COLO668 (cell line): ENCODE data around the gene HOMER3.
"Not testable (repeated sequence)": the region's sequence is repeated elsewhere in the genome, so short reads cannot be mapped to it uniquely, and the experiment has no call there.

Experiments
- DNase-seq: peaks from one replicate; lab custom pipeline; 2025; ENCODE audit not compliant: unreplicated experiment; lab: John Stamatoyannopoulos, UW

Gene HOMER3

DNA sequence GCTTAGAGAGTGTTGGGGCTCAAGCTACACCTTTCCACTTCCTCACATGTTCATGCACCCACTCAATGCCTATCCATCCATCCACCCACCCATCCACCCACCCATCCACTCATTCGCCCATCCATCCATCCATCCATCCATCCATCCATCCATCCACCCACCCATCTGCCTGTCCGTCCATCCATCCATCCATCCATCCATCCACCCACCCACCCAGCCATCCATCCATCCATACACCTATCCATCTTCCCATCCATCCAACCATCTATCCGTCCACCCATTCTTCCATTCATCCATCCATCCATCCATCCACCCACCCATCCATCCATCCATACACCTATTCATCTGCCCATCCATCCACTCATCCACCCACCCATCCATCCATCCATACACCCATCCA, 13.1 kb upstream of the HOMER3 start:
- DNase-seq: no peak

DNA sequence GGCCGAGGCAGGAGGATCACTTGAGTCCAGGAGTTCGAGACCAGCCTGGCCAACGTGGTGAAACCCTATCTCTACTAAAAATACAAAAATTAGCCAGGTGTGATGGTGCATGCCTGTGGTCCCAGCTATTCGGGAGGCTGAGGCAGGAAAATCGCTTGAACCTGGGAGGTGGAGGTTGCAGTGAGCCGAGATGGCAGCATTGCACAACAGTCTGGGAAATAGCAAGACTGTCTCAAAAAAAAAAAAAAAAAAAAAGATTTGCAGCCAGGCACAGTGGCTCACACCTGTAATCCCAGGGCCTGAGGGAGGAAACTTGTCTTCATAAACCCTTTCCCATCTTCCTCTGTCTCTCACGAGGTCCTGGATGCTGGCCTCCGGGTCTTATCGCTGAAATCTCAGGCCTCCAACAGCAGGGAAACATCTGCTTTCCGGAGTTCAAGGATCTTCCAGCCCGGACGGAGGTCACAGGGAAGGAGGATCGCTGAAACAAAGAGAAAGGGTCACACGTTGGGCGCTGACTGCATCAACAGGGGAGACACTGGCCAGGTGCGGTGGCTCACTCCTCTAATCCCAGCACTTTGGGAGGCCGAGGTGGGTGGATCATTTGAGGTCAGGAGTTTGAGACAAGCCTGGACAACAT, 11.5 kb upstream of the HOMER3 start:
- not testable (repeated sequence) for DNase-seq

- no peak for DNase-seq
These were observed 10.8 kb upstream of the HOMER3 start for GRCh38 chr19:18951721-18952281.

DNA sequence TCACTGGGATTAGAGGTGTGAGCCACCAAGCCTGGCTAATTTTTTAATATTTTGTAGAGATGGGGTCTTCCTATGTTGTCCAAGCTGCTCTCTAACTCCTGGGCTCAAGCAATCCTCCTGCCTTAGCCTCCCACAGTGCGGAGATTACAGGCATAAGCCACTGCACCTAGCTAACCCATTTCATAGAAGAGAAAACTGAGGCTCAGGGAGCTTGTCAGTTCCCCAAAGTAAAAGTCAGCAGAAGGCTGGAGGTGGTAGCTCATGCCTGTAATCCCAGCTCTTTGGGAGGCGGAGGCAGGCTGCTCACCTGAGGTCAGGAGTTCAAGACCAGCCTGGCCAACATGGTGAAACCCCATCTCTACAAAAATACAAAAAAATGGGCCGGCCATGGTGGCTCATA, 8.8 kb upstream of the HOMER3 start:
- no peak for DNase-seq

DNA sequence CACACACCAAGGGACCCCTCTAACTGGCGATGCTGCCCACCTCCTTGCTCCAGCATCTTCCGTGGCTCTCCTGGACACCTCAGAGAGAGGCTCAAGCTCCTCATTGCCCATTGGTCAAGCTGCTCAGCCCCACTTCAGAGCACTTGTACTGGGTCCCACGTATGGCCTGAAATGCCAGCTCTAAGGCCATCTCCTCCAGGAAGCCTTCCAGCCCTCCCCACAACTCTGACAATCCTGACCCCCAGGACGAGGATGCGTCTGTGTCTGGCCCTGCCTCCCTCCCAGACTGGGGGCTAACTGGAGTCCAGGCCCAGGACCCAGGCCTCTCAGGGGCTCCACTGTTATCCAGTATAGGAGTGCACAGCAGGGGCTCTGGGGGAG, 7.9 kb upstream of the HOMER3 start:
- DNase-seq: no peak

DNA sequence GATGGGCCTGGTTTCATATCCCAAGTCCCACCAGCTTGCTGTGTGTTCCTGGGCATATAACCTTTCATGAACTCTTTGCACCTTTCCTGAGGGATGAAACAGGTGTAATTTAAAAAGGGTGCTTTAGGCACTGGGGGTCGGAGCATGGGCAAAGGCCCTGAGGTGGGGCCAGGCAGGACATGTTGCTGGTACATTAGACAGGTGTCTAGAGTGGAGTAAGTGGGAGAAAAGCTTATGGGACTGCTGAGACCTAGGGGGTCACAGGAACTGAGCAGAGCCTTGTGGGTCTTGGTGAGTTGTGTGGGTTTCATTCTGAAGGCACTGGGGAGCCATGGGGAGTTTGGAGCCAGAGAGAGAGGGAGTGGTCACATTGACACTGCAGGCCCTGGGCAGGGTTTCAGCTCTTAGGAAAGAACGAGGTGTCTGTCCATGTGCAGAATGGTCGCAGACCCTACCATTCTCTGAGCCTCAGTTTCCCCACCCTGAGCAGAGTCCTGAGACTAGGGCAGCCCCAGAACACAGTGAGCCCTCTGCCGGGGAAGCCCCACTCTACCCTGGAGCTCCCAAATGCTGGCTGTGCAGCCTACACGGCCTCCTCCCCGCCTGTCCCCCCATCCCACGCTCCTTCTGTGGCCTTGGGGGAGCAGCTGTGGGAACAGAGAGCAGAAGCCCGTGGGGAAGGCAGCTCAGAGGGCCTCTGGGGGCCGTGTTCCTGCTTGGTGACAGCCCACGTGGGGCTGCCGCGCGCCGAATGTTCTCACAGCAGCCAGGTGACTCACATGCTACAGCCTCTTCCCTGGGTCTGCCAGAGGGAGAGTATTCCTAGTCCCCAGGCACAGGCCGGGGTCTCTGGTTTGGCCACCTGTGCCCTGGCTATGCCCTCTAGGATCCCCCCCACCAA, 7.3 kb upstream of the HOMER3 start:
- DNase-seq: no peak

- no peak for DNase-seq
These were observed 5.9 kb upstream of the HOMER3 start for GRCh38 chr19:18946918-18947317.

DNA sequence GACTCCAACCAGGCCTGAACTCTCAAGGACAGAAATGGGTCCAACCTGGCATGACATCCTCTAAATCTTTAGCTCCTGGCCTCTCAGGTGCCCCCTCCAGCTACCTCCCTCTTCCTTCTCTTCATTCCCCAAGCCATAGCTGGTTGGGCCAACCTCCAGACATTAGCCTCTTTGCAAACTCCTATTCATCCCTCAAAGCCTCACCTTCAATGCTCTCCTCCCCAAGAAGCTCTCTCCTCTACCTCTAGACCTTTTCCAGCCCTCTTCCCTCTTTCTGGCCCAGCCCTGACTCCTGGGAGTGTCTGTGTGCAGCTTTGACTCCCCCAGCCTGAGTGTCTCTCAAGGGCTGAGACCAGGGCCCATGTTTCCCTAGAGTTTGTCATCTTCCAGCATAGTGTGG, 5.3 kb upstream of the HOMER3 start:
- DNase-seq: no peak

DNA sequence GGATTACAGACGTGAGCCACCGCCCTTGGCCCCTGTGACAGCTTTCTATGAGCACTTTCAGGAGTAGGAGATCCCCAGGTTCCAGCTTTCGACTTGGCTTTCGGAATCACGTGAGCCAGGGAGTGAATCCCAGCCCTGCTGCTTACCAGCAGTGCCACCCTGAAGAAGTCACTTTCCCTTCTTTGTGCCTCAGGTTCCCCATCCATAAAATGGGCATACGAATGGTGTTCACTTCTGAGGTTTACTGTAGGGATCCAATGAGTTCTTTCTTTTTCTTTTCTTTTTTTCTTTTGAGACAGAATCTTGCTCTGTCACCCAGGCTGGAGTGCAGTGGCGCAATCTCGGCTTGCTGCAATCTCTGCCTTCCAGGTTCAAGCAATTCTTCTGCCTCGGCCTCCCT, 4.3 kb upstream of the HOMER3 start:
- DNase-seq: no peak

GRCh38 chr19:18943465-18943864, 2.4 kb upstream of the HOMER3 start:
- DNase-seq: no peak

- no peak for DNase-seq
These were observed 1.7 kb upstream of the HOMER3 start for GRCh38 chr19:18942692-18943091.

GRCh38 chr19:18941628-18942354, 774 bp upstream of the HOMER3 start:
- no peak for DNase-seq

DNA sequence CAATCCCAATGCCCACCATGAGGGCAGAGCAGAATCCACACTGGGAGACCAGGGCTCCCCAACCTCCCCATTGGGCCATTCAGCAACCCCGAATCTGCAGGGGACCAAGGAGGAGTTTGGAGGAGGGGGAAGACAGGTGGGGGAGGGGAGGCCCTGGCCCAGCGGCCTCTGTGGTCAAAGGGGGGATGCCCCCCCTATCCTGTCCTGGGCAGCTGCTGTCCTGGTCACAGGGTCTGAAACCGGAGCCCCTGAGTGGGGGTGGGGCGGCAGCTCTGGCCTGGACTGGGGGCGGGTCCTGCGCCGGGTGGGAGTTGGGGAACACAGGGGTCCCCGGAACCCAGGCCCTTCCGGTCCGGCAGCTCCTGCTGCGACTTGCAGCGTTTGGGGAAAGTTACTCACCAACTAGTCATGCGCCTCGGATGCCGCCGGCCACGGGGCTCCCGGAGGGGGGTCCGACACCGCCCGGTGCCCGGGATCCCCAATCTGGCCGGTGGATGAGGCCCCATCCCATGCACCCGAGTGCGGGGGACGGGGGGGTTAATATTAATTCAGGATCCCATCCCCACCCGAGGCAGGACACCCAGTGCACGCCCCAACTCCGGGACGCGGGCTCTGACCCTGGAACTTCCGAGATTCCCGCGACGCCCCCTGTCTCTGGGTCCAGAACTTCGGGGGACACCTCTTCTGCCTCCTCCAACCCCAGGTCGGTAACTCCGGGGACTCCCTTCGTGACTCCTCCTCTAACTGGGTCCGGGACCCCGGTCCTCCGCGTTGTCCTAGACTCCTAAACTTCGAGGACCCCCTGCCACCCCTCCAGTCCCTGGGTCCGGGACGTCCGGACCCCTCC, 872 bp downstream of the HOMER3 start:
- no peak for DNase-seq

- no peak for DNase-seq
These were observed 1.9 kb downstream of the HOMER3 start for GRCh38 chr19:18939163-18939562.

DNA sequence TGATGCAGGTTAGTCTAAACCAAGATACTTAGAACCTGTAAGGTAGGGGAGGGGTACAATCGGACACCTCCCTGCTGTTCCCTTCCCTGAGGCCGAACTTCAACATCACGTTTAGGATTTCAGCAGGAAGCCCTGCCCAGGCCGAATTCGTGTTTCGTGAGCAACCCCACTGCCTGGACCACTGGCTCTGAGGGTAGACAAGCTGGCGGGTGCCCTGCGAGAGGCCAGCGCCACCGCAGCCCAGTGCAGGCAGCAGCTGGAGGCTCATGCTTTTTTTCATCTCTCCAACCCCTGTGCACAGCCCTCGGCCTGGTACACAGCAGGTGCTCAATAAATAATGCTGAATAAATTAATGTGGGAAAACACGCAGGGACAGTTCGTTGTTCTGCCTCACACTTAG, 7.7 kb downstream of the HOMER3 start:
- no peak for DNase-seq

DNA sequence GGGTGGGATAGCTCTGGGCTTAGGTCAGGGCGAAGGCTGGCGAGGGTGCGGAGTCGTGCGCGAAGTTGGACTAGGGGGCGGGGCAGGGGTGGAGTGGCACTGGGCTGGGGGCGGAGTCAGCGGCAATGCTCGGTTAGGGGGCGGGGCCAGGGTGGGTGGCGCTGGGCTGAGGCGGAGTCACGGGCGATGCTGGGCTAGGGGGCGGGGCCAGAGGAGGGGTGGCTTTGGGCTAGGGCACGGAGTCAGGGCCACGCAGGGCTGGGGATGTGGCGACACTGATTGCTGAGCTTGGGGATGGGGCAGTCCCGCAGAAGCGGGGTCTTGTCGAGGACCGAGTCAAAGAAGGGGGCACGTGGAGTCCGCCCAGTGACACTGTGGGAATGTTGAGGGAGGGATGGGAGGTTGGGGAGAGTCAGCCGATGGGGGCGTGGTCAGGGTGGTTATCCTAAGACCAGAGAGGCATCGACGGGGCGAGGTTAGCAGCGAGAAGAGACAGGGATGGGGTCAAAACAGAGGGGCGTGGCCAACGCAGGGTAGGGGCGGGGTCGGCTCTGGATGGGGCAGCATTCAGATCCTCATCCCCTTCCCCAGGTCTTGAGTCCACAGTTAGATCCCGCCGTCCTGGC, 8.7 kb downstream of the HOMER3 start:
- DNase-seq: peak; percentile 62

DNA sequence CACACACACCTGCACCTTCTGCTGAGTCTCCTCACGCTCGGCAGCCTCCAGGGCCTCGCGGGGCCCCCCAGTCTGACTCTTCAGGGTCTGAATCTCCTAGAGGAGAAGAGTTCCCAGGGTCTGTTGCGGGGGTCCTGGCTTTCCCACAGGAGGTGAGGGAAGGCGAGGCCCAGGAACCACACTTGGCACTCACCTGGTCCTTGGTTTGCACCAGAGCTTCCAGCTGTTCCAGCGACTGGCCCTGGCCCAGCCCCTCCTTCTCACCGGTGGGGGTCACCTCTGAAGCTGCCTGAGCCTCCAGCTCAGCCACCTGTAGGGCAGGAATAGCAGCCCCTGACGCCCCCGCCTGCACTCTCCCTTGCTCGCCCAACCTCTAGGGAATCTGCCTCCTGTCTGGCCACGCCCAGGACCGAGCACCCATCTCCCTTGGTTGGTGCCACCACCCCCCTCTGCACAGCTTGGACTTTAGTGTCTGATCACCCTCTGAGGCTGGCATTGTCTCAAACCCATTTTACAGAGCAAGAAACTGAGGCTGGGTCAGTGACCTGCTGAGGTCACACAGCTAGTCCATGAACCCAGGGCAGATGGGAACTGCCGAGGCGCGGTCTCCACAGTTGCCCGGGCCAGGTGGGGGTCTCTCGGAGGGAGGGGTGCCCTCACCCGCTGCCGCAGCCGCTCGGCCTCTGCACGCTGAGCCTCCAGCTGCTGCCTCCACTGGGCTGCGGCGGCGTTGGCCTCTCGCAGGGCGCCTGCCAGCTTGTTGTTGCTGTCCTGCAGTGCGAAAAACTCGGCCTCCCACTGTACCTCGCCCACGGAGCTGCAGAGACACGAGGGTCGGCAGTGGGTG, 9.5 kb downstream of the HOMER3 start:
- DNase-seq: no peak

GRCh38 chr19:18929311-18929710, 11.7 kb downstream of the HOMER3 start:
- DNase-seq: no peak

- no peak for DNase-seq
These were observed 12.8 kb downstream of the HOMER3 start for GRCh38 chr19:18928018-18928805.
